GM20000 (cell line): ENCODE results near the gene KIF5A.

Experiments used
- DNase-seq: peaks from one replicate; pipeline ENCODE4 v3.0.0; 2012; ENCODE audit warnings: low spot score
- TF ChIP-seq, protein P1 (sequence below): IDR thresholded peaks from 2 replicates; pipeline ENCODE4 v1.5.1; 2012; ENCODE audit warnings: mild to moderate bottlenecking, control low read depth; ENCODE audit errors: extremely low read depth, missing control alignments

KIF5A gene

DNA sequence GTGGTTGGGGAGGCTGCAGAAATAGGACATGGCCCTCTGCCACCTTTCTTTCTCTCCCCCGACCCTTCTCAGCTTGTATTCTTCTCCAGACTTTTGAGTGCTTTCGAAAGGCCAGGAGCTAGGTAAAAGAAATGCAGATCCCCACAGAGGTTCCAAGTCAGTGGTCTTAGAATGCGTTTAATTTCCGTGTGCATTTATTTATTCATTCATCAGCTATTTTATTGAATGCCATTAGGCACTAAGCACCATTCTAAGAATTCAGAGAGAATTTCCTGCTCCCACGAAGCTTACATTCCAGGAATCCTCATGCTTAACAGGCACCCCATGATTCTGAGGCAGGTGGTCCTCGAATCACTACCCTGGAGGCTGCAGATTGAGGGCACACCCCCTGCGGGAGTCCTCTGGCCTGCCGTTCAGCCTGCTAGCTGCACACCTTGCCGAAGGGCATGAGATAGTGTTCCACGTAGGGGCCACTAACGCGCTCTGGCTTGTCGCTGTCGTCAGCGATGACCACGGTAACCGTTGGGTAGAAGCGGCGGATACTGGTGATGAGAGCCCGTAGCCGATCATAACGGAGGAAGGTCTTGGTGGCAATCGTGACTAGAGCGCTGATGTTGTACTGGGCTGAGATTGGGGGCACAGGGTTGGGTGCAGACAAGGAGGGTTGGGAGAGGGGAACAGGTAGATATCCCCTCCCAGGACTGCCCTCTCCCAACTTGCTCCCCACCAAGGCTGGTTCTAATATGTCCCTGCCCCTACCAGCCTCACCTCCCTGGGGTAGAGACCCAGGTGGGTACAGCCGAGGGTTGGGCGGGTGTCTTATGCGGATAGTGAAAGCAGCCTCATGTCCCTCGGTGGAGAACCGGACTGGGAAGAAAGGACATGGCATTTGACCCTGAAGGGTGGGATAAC lies 78.7 kb downstream of the KIF5A start:
- DNase-seq, result no peak
- TF ChIP-seq, protein P1, sequence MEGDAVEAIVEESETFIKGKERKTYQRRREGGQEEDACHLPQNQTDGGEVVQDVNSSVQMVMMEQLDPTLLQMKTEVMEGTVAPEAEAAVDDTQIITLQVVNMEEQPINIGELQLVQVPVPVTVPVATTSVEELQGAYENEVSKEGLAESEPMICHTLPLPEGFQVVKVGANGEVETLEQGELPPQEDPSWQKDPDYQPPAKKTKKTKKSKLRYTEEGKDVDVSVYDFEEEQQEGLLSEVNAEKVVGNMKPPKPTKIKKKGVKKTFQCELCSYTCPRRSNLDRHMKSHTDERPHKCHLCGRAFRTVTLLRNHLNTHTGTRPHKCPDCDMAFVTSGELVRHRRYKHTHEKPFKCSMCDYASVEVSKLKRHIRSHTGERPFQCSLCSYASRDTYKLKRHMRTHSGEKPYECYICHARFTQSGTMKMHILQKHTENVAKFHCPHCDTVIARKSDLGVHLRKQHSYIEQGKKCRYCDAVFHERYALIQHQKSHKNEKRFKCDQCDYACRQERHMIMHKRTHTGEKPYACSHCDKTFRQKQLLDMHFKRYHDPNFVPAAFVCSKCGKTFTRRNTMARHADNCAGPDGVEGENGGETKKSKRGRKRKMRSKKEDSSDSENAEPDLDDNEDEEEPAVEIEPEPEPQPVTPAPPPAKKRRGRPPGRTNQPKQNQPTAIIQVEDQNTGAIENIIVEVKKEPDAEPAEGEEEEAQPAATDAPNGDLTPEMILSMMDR, result no peak

DNA sequence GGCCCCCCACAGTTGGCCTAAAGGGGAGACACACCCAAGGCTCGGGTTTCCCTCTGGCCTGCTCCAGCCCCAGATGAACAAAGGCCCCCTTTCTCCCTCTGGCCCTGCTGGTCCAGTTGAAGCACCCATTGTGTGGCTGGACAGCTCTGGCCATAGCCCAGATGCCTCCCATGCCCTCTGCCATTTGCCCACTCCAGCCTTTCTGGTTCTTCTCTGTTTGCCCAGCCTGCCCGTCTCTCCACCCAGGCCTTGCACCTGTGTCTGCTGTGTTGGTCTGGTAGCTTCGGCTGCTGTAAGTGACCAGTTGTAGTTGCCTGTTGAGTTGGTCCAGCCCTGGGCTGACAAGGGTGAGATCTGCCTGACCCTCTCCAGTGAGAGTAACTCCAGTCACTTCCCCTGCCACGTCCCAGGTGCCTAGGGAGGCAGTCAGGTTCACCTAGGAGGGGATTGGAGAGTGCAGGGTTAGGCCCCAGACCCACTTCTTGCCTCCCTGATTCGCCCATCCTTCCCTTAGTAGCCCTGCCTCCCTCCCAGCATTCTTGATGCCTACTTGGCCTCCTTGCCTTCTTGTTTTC lies 80.1 kb downstream of the KIF5A start:
- TF ChIP-seq, protein P1, result no peak
- no peak for DNase-seq

DNA sequence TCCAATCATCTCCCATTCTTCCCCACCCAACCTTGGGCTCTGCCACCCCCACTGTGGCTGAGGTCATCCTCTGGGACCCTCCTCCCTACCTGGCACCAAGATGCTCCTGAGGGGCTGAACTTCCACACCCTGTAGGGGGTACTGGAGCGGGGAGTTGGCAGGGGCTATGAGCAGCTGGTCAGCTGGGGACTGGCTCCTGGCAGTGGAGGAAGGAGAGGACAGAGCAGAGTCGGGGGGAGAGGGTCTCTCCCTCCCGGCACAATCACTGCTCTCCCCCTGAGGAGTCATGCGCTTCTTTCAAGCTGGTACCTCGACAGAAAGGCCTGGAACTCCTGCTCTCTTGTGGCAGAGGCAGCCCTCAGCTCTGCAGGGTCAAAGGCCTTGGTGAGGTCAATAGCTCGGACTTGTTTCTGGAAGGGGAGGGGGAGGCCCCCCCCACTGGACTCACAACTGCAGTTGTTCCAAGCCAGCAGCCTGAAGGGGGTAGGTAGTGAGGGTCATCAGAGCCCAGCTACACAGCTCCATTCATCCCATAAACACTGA lies 81.1 kb downstream of the KIF5A start:
- no peak for DNase-seq
- TF ChIP-seq, protein P1, result no peak

DNA sequence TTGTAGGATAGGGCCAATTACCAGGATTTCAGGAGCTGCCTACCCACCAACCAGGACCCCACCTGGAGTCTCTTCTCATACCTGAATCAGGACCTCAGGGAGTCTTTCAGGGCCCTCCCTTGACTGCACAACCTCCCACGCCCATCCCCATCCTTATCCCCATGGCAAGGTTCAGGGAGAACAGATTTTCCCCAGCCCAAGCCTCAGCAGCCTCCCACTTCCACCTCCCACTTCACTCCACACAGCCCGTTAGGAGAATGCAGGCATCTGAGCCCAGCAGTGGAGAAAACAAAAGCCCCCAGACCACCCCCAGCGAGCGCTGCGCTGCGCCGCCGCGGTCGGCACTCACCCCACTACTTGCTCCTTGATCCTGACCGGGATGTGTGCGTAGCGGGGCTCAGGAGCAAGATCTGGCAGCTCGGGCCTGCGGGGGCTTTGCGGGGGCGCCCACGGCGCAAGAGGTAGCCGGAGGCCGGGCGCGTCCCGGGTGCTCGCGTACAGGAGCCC lies 81.8 kb downstream of the KIF5A start:
- peak; percentile 23 for DNase-seq
- TF ChIP-seq, protein P1, result no peak

DNA sequence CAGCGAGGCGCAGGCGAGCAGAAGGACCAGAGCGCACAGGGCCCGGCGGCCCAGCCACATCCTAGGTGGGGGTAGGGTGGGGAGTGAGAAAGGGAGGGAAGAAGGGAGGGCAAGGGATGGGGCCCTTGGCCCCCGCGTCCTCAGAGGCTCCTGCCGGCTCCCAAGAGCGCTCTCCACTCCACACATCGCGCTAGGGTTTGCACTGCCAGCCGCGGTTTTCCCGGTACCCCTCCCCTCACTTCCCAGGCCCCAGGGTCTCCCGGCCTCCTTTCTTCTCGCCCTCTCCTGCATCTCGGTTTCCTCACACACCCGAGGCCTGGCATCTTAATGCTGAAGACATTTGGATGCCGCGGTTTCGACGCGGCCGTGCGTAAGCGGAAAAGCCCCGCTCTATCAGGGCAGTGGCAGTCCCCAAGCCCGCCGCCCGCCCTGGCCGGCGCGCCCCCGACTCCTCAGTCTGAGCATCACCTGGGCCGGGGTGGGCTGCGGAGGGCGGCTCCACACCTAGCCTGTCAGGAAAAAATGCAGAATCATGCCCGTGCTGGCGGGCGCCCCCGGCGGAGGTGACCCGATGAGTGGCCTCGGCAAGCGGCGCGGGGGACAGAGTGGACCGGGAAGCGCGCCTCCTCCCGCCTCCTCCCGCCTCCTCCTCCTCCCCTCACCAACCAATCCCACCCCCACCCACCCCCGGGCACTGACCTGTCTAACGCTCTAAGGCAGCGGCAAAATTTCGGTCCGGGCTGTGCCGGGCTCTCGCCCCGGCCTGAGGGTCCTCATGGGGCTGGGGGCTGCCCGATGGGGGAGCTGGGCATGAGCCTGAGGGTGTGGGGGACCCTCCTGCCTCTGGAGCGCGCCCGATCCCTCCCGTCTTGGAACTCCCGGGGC lies 82.5 kb downstream of the KIF5A start:
- TF ChIP-seq, protein P1, result no peak
- DNase-seq, result peak; percentile 48

DNA sequence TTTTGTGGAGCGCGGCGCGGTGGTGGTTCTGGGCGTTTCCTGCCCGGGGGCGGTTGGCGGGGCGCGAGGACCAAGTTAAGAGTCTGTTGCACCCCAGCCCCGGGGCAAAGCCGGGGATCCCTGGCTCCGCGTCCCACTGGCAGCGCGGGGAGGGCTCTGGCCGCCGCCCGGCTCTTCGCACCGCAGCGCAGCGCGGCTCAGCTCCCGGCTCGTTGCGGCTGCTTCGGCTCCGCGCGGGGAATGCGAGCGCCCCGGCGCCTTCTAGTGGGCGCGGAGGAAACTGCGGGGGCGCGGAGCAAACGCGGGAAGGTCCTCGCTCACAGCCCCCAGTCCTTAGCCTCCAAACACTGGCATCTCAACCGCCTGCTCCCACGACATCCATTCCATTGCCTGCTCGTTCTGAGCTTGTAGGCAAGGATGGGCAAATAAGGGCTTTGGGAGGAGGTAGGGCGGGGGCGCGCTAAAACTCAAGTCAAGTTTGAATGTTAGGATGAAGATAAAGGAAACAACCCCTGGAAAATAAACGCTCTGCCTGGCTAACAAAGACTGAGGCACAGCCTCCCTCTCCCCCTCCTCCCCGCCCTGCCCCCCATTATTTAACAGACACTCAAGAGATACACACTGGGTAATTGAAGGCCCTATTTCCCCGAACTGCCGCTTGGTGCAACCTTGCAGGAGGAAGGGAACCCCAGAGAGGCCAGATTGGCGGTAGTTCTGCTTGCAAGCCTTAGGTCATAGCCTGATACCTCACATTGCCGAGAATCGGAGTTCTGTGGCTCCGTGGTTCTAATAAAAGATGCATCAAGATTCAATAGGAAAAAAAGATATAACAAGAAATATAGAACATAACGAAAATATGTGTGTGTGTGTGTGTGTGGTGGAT lies 83.4 kb downstream of the KIF5A start, which contains the start of gene B4GALNT1:
Gene B4GALNT1, minus strand, starts transcription at position 244 of the 883 bp plus-strand sequence. CDS start 1,069 bp downstream, outside the sequence.
- TF ChIP-seq, protein P1, result peak; percentile 98
- peak; percentile 88 for DNase-seq
